Measurements from ENCODE around the gene FGF14. TPM values are rescaled to one million over a fixed set of nuclear protein-coding genes. Genes with fewer than 3 reads are reported as not detected.

FGF14 gene
- total RNA-seq, 1 donor = under 0.01 TPM

- Histone ChIP-seq H3K4me3 (ENCODE audit: low read length) (no peak overlapping the region), H3K9me3 (ENCODE audit: low read depth, low read length) (no peaks in the 10 kb centered on the region), H3K4me1 (ENCODE audit: insufficient read depth, low read length) (no peaks in the 10 kb centered on the region), H3K27me3 (ENCODE audit: insufficient read depth, low read length) (no peaks in the 10 kb centered on the region)
Observed at GRCh38 chr13:101767131-101767530, 634.7 kb downstream of the FGF14 start.

GRCh38 chr13:101763191-101763590, 638.7 kb downstream of the FGF14 start:
- no peaks in the 10 kb centered on the region for H3K9me3 ChIP-seq (ENCODE audit: low read depth, low read length)
- no peaks in the 10 kb centered on the region for H3K27me3 ChIP-seq (ENCODE audit: insufficient read depth, low read length)
- H3K4me3 ChIP-seq (ENCODE audit: low read length) = no peak overlapping the region
- no peaks in the 10 kb centered on the region for H3K4me1 ChIP-seq (ENCODE audit: insufficient read depth, low read length)

- Histone ChIP-seq H3K27me3 (ENCODE audit: insufficient read depth, low read length) (no peaks in the 10 kb centered on the region), H3K4me3 (ENCODE audit: low read length) (no peak overlapping the region), H3K9me3 (ENCODE audit: low read depth, low read length) (no peaks in the 10 kb centered on the region), H3K4me1 (ENCODE audit: insufficient read depth, low read length) (no peaks in the 10 kb centered on the region)
Observed at GRCh38 chr13:101757446-101758039, 644.3 kb downstream of the FGF14 start.

- Histone ChIP-seq H3K4me1 (ENCODE audit: insufficient read depth, low read length) (no peaks in the 10 kb centered on the region), H3K9me3 (ENCODE audit: low read depth, low read length) (no peaks in the 10 kb centered on the region), H3K27me3 (ENCODE audit: insufficient read depth, low read length) (no peaks in the 10 kb centered on the region)
Observed at GRCh38 chr13:101755228-101755887, 646.5 kb downstream of the FGF14 start.

DNA sequence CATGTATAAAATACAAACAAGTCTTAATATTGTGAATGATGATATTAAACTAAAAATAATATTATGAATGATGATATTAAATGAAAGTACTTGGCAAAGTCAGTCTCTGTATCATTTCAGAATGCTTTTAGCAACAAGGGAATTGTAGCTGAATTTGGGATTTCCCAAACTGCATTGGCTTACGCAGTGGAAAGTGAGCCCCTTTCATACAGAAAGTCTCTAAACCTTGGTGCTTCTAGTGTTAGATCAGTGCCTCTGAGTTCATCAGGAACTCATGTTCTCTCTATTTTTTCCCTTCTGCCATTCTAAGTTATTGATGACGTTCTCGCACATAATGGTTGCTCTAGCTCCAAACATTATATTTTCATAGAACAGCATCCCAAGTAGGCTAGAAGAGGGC, 649.4 kb downstream of the FGF14 start:
- Histone ChIP-seq H3K9me3 (ENCODE audit: low read depth, low read length) (no peaks in the 10 kb centered on the region), H3K27me3 (ENCODE audit: insufficient read depth, low read length) (no peaks in the 10 kb centered on the region), H3K4me3 (ENCODE audit: low read length) (no peak overlapping the region), H3K4me1 (ENCODE audit: insufficient read depth, low read length) (no peaks in the 10 kb centered on the region)

More at GRCh38 chr13:101755228-101755887, 646.5 kb downstream of the FGF14 start:
- no peak overlapping the region for H3K4me3 ChIP-seq (ENCODE audit: low read length)

DNA sequence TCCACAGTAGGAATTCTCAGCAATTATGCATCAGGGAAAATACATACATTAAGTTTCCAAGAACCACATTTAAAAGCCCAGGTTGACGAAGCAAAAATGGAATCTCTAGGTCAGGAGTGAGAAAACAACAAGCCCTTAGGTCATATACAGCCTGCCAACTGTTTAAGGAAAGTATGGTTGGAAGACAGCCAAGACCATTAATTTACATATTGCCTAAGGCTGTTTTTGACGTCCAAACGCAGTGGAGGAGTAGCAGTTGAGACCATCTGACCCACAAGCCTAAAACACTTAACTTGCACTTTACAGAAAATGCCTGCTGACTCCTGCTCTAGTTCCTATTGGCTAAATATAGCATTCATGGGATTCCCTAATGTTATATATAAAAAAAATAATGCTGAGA, 650.4 kb downstream of the FGF14 start:
- H3K4me1 ChIP-seq (ENCODE audit: insufficient read depth, low read length) = no peaks in the 10 kb centered on the region
- H3K27me3 ChIP-seq (ENCODE audit: insufficient read depth, low read length) = no peaks in the 10 kb centered on the region
- no peaks in the 10 kb centered on the region for H3K9me3 ChIP-seq (ENCODE audit: low read depth, low read length)
- no peak overlapping the region for H3K4me3 ChIP-seq (ENCODE audit: low read length)

GRCh38 chr13:101749584-101749983, 652.3 kb downstream of the FGF14 start:
- no peak overlapping the region for H3K4me3 ChIP-seq (ENCODE audit: low read length)
- H3K9me3 ChIP-seq (ENCODE audit: low read depth, low read length) = no peaks in the 10 kb centered on the region
- no peaks in the 10 kb centered on the region for H3K27me3 ChIP-seq (ENCODE audit: insufficient read depth, low read length)
- H3K4me1 ChIP-seq (ENCODE audit: insufficient read depth, low read length) = no peaks in the 10 kb centered on the region

GRCh38 chr13:101747039-101747438, 654.8 kb downstream of the FGF14 start:
- H3K27me3 ChIP-seq (ENCODE audit: insufficient read depth, low read length) = no peaks in the 10 kb centered on the region
- no peak overlapping the region for H3K4me3 ChIP-seq (ENCODE audit: low read length)
- H3K4me1 ChIP-seq (ENCODE audit: insufficient read depth, low read length) = no peaks in the 10 kb centered on the region
- no peaks in the 10 kb centered on the region for H3K9me3 ChIP-seq (ENCODE audit: low read depth, low read length)

- no peak overlapping the region for H3K4me3 ChIP-seq (ENCODE audit: low read length)
- no peaks in the 10 kb centered on the region for H3K9me3 ChIP-seq (ENCODE audit: low read depth, low read length)
- H3K4me1 ChIP-seq (ENCODE audit: insufficient read depth, low read length) = no peaks in the 10 kb centered on the region
- H3K27me3 ChIP-seq (ENCODE audit: insufficient read depth, low read length) = no peaks in the 10 kb centered on the region
Observed at GRCh38 chr13:101746513-101746912, 655.3 kb downstream of the FGF14 start.

- no peaks in the 10 kb centered on the region for H3K27me3 ChIP-seq (ENCODE audit: insufficient read depth, low read length)
- no peaks in the 10 kb centered on the region for H3K9me3 ChIP-seq (ENCODE audit: low read depth, low read length)
- no peak overlapping the region for H3K4me3 ChIP-seq (ENCODE audit: low read length)
- H3K4me1 ChIP-seq (ENCODE audit: insufficient read depth, low read length) = no peaks in the 10 kb centered on the region
Observed at GRCh38 chr13:101739382-101740178, 662.3 kb downstream of the FGF14 start.

- Histone ChIP-seq H3K4me3 (ENCODE audit: low read length) (no peak overlapping the region), H3K27me3 (ENCODE audit: insufficient read depth, low read length) (no peaks in the 10 kb centered on the region), H3K9me3 (ENCODE audit: low read depth, low read length) (no peaks in the 10 kb centered on the region), H3K4me1 (ENCODE audit: insufficient read depth, low read length) (no peaks in the 10 kb centered on the region)
Observed at GRCh38 chr13:101738336-101738735, 663.5 kb downstream of the FGF14 start.

DNA sequence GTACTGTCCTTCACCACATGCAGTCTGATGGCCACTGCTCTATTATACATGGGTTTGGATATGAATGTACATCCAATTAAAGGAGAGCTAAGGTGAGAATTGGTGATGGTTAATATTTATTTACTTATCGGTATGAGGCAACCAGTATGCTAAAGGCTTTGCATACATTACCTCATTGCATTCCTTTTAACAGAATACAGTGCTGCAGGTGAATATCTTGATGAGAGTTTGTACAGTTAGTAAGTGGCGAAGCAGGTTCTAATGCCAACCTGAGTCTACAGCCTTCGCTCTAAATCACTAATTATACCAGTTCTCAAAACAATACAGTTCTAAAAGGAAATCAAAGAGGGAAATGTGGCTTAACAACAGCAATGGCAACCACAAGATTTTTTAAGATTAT, 665.3 kb downstream of the FGF14 start:
- H3K4me3 ChIP-seq (ENCODE audit: low read length) = no peak overlapping the region
- no peaks in the 10 kb centered on the region for H3K9me3 ChIP-seq (ENCODE audit: low read depth, low read length)
- no peaks in the 10 kb centered on the region for H3K4me1 ChIP-seq (ENCODE audit: insufficient read depth, low read length)
- H3K27me3 ChIP-seq (ENCODE audit: insufficient read depth, low read length) = no peaks in the 10 kb centered on the region

DNA sequence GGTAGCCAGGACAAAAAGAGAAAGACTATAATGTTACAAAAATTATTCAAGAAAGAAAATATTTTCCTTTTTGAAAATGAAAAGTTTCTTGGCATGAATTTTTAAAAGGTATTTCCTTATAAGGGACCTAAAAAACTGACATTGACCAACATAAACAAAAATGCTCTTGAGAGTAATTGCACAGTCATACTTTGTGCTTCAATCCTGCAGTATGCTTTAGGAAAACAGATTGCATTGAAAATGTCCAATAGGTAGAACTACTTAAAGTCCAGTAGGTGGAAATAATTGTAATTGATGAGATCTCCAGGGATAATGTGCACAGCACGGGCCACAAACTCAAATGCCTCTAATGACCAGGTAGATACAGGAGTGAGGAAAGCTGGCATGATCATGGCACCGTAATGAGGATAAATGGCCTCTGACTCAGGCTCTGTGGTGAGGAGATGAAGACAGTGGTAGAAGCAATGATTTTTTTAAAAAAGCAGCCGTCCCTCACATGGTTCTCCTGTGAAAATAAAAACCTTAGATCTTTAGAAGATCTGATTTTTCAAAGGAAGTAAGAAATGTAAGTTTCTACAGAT, 671.3 kb downstream of the FGF14 start:
- Histone ChIP-seq H3K4me3 (ENCODE audit: low read length) (no peak overlapping the region), H3K9me3 (ENCODE audit: low read depth, low read length) (no peaks in the 10 kb centered on the region), H3K4me1 (ENCODE audit: insufficient read depth, low read length) (no peaks in the 10 kb centered on the region), H3K27me3 (ENCODE audit: insufficient read depth, low read length) (no peaks in the 10 kb centered on the region)

DNA sequence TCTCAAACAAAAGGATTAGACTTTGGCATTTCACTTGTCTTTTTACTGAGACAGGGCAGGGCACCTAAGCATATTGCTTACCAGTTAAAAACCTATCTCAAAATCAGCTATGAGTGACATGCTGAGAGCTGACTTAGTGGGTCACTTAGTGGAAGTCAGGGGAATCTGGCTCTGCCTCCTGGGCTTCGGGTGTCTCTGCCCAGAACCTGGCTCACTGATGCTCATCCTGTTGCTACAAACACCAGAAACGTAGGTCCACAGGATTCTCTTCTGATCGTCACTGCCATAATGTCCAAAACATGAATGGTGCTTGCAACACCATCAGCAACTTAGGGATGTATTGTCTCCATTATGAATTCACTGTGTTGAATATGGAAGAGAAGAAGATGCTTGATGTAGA, 673.2 kb downstream of the FGF14 start:
- no peaks in the 10 kb centered on the region for H3K27me3 ChIP-seq (ENCODE audit: insufficient read depth, low read length)
- no peaks in the 10 kb centered on the region for H3K4me1 ChIP-seq (ENCODE audit: insufficient read depth, low read length)
- no peaks in the 10 kb centered on the region for H3K9me3 ChIP-seq (ENCODE audit: low read depth, low read length)
- H3K4me3 ChIP-seq (ENCODE audit: low read length) = no peak overlapping the region

DNA sequence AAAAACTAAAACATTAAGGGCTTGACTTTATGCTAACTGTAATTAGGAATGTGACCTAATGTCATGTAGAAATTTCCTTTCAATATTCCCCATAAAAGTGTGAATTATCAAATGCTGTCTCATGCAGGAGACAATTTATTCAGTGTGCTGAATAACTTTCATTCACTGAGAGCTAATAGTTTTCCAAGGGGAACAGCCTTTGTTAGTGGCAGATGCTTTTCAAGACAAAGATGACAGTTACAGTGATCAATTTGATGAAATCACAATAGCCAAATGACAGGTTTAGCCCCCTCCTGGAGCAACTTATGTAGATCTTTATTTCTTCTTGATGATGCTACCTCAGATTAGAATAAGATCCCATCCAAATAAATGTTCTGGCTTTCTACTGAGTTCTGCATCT, 673.8 kb downstream of the FGF14 start:
- Histone ChIP-seq H3K27me3 (ENCODE audit: insufficient read depth, low read length) (no peaks in the 10 kb centered on the region), H3K4me3 (ENCODE audit: low read length) (no peak overlapping the region), H3K9me3 (ENCODE audit: low read depth, low read length) (no peaks in the 10 kb centered on the region), H3K4me1 (ENCODE audit: insufficient read depth, low read length) (no peaks in the 10 kb centered on the region)

Data from mononuclear cell (primary cell).